Ishikawa (cell line): ENCODE data around the gene SPOP.

Experiments used
- CEBPB ChIP-seq: IDR thresholded peaks from 2 replicates; pipeline ENCODE4 v1.6.1; 2012
- CREB1 ChIP-seq: IDR thresholded peaks from 2 replicates; pipeline ENCODE4 v1.6.1; 2012; ENCODE audit warnings: low read depth
- EGR1 ChIP-seq: IDR thresholded peaks from 2 replicates; pipeline ENCODE4 v1.6.1; 2012
- EP300 ChIP-seq: IDR thresholded peaks from 2 replicates; pipeline ENCODE4 v1.6.1; 2012; ENCODE audit warnings: borderline replicate concordance
- FOXM1 ChIP-seq: IDR thresholded peaks from 2 replicates; pipeline ENCODE4 v1.6.1; 2012; ENCODE audit warnings: low read depth, borderline replicate concordance
- MAX ChIP-seq: IDR thresholded peaks from 2 replicates; pipeline ENCODE4 v1.6.1; 2012
- NFIC ChIP-seq: IDR thresholded peaks from 2 replicates; pipeline ENCODE4 v1.6.1; 2012
- RAD21 ChIP-seq: IDR thresholded peaks from 2 replicates; pipeline ENCODE4 v1.6.1; 2012; ENCODE audit warnings: low read depth
- REST ChIP-seq: IDR thresholded peaks from 2 replicates; pipeline ENCODE4 v1.6.1; 2012; ENCODE audit warnings: low read depth, mild to moderate bottlenecking
- TAF1 ChIP-seq: IDR thresholded peaks from 2 replicates; pipeline ENCODE4 v1.6.1; 2012; ENCODE audit warnings: low read depth, mild to moderate bottlenecking
- TCF12 ChIP-seq: IDR thresholded peaks from 2 replicates; pipeline ENCODE4 v1.6.1; 2012; ENCODE audit warnings: low read depth
- TEAD4 ChIP-seq: IDR thresholded peaks from 2 replicates; pipeline ENCODE4 v1.6.1; 2012
- USF1 ChIP-seq: IDR thresholded peaks from 2 replicates; pipeline ENCODE4 v1.6.1; 2012
- YY1 ChIP-seq: IDR thresholded peaks from 2 replicates; pipeline ENCODE4 v1.6.1; 2012; ENCODE audit warnings: low read depth
- ZBTB7A ChIP-seq: IDR thresholded peaks from 2 replicates; pipeline ENCODE4 v1.6.1; 2012; ENCODE audit warnings: low read depth

The SPOP gene

DNA sequence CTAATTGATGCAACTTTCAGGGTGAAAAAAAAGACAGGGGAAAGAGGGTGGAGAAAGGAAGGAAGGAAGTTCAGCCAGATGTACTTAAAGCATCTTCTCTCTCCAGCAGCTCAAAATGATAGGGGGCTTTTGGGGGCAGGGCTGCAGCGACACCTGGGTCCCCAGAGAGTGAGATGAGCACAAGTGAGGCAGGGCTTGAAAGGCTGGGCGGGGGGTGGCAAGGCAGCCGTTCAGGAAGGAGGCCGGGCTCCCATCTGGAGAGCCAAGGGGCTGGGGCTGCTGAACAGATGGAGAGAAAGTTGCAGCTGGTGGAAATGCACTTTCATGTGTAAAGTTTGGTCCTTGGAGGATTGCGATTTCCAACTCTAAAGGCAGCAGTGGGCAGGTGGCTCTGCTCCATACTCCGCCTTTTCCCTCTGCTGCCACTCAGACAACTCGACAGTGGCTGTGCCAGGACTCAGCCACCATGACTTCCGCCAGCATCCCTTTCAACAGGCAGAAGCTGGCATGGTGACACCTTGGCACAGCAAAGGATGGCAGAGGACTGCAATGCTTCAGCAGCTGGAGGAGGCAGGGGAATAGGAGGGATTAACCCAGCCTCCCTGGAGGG, 22.2 kb upstream of the SPOP start:
- TF ChIP-seq USF1 (no peak), MAX (no peak), ZBTB7A (no peak), EP300 (no peak), TCF12 (no peak), FOXM1 (no peak), EGR1 (no peak), YY1 (no peak), CREB1 (no peak), NFIC (no peak), TAF1 (no peak), CEBPB (no peak), TEAD4 (no peak), REST (no peak), RAD21 (no peak)

- TF ChIP-seq CREB1 (no peak), TEAD4 (no peak), TCF12 (no peak), YY1 (no peak), ZBTB7A (no peak)
These were observed 20.1 kb upstream of the SPOP start for GRCh38 chr17:49698005-49698404.

GRCh38 chr17:49696233-49696761, 18.4 kb upstream of the SPOP start:
- TF ChIP-seq ZBTB7A = no peak
- no peak for TF ChIP-seq REST
- no peak for TF ChIP-seq TEAD4
- no peak for TF ChIP-seq TCF12
- TF ChIP-seq CEBPB = no peak
- no peak for TF ChIP-seq TAF1
- TF ChIP-seq USF1 = no peak
- no peak for TF ChIP-seq EGR1
- no peak for TF ChIP-seq FOXM1
- TF ChIP-seq YY1 = no peak
- TF ChIP-seq EP300 = no peak
- TF ChIP-seq RAD21 = no peak
- no peak for TF ChIP-seq MAX
- no peak for TF ChIP-seq NFIC
- no peak for TF ChIP-seq CREB1

GRCh38 chr17:49695698-49696232, 17.9 kb upstream of the SPOP start:
- TF ChIP-seq REST = no peak
- TF ChIP-seq USF1 = no peak
- no peak for TF ChIP-seq EGR1
